OCI-LY1 (cell line): ENCODE measurements around the gene PHKG2.

Experiments
- CTCF ChIP-seq: fragments of 200-600 bp; sonication (generic), shearing (Covaris generic); IDR thresholded peaks from 2 replicates; pipeline ENCODE4 v1.5.1; 2017; ENCODE audit warnings: mild to moderate bottlenecking, antibody characterized with exemption, low read length, moderate library complexity, mixed read lengths
- EZH2 ChIP-seq: fragments of 200-600 bp; sonication (generic), shearing (Covaris generic); IDR thresholded peaks from 2 replicates; pipeline ENCODE4 v1.8.0; 2017; ENCODE audit warnings: borderline replicate concordance, mixed run types, mild to moderate bottlenecking, antibody characterized with exemption, low read length, moderate library complexity, mixed read lengths

DNA sequence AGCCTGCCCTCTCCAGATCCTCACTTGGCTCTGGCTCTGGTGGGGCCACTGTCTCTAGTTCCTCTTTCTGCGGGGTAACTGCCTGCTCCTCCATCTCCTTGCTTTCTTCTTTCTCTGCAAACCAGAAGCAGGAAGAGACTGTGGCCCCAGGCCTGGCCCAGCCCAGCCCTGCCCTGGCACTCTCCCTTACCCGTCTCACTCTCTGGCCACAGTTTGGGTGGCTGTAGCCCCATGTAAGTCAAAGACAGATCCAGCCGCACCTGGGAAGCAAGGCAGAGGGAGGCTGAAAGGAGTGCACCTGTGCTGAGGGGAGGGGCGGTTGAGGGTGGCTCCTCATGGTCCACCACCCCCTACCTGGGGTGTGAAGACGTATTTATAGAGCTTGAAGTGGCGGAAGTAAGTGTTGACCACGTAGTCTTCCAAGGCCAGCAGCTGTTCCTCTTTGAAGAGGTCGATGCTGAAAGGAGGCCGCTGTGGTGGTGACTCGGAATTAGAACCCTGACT is 10.8 kb downstream of the PHKG2 start:
- no peak for TF ChIP-seq CTCF
- no peak for TF ChIP-seq EZH2
